ENCODE results near the gene BTRC. TPM values are rescaled to one million over a fixed set of nuclear protein-coding genes. Genes with fewer than 3 reads are reported as not detected.

BTRC gene
- total RNA-seq, 1 donor from 2014 or later: 27.5 TPM

- H3K4me1 Mint-ChIP-seq (ENCODE audit: unreplicated experiment): peaks cover 26% of the 10 kb centered on the region
- no peak overlapping the region for H3K4me3 Mint-ChIP-seq (ENCODE audit: unreplicated experiment)
- DNase-seq (ENCODE audit: low spot score): no peak
- H3K9me3 Mint-ChIP-seq (ENCODE audit: unreplicated experiment): no peaks in the 10 kb centered on the region
- H3K27ac Mint-ChIP-seq (ENCODE audit: unreplicated experiment): peak overlapping the region; percentile 94
- no peak for TF ChIP-seq CTCF (IDR thresholded peaks at IDR 0.05; ENCODE audit: unreplicated experiment)
- H3K27me3 Mint-ChIP-seq (ENCODE audit: unreplicated experiment): no peaks in the 10 kb centered on the region
- no peaks in the 10 kb centered on the region for H3K36me3 Mint-ChIP-seq (ENCODE audit: low read depth, unreplicated experiment)
Observed at GRCh38 chr10:101446947-101447346, 93.0 kb downstream of the BTRC start.

GRCh38 chr10:101447477-101447876 lies 93.5 kb downstream of the BTRC start:
- Mint-ChIP-seq H3K9me3 (ENCODE audit: unreplicated experiment) (no peaks in the 10 kb centered on the region), H3K4me3 (ENCODE audit: unreplicated experiment) (no peak overlapping the region), H3K27ac (ENCODE audit: unreplicated experiment) (no peak overlapping the region), H3K36me3 (ENCODE audit: low read depth, unreplicated experiment) (no peaks in the 10 kb centered on the region), H3K27me3 (ENCODE audit: unreplicated experiment) (no peaks in the 10 kb centered on the region), H3K4me1 (ENCODE audit: unreplicated experiment) (peaks cover 26% of the 10 kb centered on the region)
- no peak for TF ChIP-seq CTCF (IDR thresholded peaks at IDR 0.05; ENCODE audit: unreplicated experiment)
- DNase-seq (ENCODE audit: low spot score): no peak

- no peak for DNase-seq (ENCODE audit: low spot score)
- Mint-ChIP-seq H3K27ac (ENCODE audit: unreplicated experiment) (no peak overlapping the region), H3K36me3 (ENCODE audit: low read depth, unreplicated experiment) (no peaks in the 10 kb centered on the region), H3K9me3 (ENCODE audit: unreplicated experiment) (no peaks in the 10 kb centered on the region), H3K4me1 (ENCODE audit: unreplicated experiment) (peaks cover 25% of the 10 kb centered on the region), H3K4me3 (ENCODE audit: unreplicated experiment) (no peak overlapping the region), H3K27me3 (ENCODE audit: unreplicated experiment) (no peaks in the 10 kb centered on the region)
- TF ChIP-seq CTCF (IDR thresholded peaks at IDR 0.05; ENCODE audit: unreplicated experiment): no peak
Observed at GRCh38 chr10:101450277-101451080, 96.5 kb downstream of the BTRC start.

GRCh38 chr10:101451261-101451660 lies 97.3 kb downstream of the BTRC start:
- Mint-ChIP-seq H3K9me3 (ENCODE audit: unreplicated experiment) (no peaks in the 10 kb centered on the region), H3K27me3 (ENCODE audit: unreplicated experiment) (no peaks in the 10 kb centered on the region), H3K4me1 (ENCODE audit: unreplicated experiment) (peaks cover 18% of the 10 kb centered on the region), H3K4me3 (ENCODE audit: unreplicated experiment) (no peak overlapping the region), H3K27ac (ENCODE audit: unreplicated experiment) (no peak overlapping the region), H3K36me3 (ENCODE audit: low read depth, unreplicated experiment) (no peaks in the 10 kb centered on the region)
- no peak for DNase-seq (ENCODE audit: low spot score)
- TF ChIP-seq CTCF (IDR thresholded peaks at IDR 0.05; ENCODE audit: unreplicated experiment): no peak

GRCh38 chr10:101451667-101452069 lies 97.7 kb downstream of the BTRC start:
- no peak for TF ChIP-seq CTCF (IDR thresholded peaks at IDR 0.05; ENCODE audit: unreplicated experiment)
- H3K36me3 Mint-ChIP-seq (ENCODE audit: low read depth, unreplicated experiment): no peaks in the 10 kb centered on the region
- no peak overlapping the region for H3K27ac Mint-ChIP-seq (ENCODE audit: unreplicated experiment)
- no peak overlapping the region for H3K4me3 Mint-ChIP-seq (ENCODE audit: unreplicated experiment)
- peaks cover 14% of the 10 kb centered on the region for H3K4me1 Mint-ChIP-seq (ENCODE audit: unreplicated experiment)
- DNase-seq (ENCODE audit: low spot score): no peak
- no peaks in the 10 kb centered on the region for H3K27me3 Mint-ChIP-seq (ENCODE audit: unreplicated experiment)
- no peaks in the 10 kb centered on the region for H3K9me3 Mint-ChIP-seq (ENCODE audit: unreplicated experiment)
